Endothelial cell of umbilical vein (primary cell): ENCODE results near the gene TAF9. TPM values are rescaled to one million over a fixed set of nuclear protein-coding genes. Genes with fewer than 3 reads are reported as not detected.

Experiments used
- BruUV-seq: library from RNA; stranded (reverse); fragments of 400-500 nt; replicated peaks from 2 replicates; lab custom pipeline; 2021; lab: Mats Ljungman, UMichigan
- CTCF ChIA-PET: fragments of 300-600, 350-600 bp; sonication (Branson Sonifier 250); formaldehyde crosslinking; loops from one replicate; lab custom pipeline; 2021; ENCODE audit warnings: antibody characterized with exemption, inconsistent platforms; lab: Charles Lee
- POLR2A ChIA-PET: fragments of 300-600, 350-600 bp; sonication (Branson Sonifier 250); formaldehyde crosslinking; loops from one replicate; lab custom pipeline; 2021; ENCODE audit warnings: antibody characterized with exemption, inconsistent platforms; lab: Charles Lee
- DNase-seq: peaks from one replicate; pipeline ENCODE4 v3.0.0-alpha.2; 2011; ENCODE audit warnings: low read depth, low spot score
- FAIRE-seq: peaks from 2 replicates; lab custom pipeline; 2011; peaks lifted over from hg19 to GRCh38; lab: Jason Lieb, UNC
- H2AFZ ChIP-seq: 2 replicates; pipeline ENCODE4 v1.6.0; 2012; ENCODE audit warnings: low read depth, low read length, control low read depth, inconsistent platforms
- H3K27ac ChIP-seq: 2 replicates; pipeline ENCODE4 v1.5.1; 2011; ENCODE audit warnings: low read depth, mild to moderate bottlenecking, control low read depth, low read length, moderate library complexity; ENCODE audit not compliant: insufficient read depth
- H3K27me3 ChIP-seq, 2 experiments: 2 replicates each; pipeline versions ENCODE4 v1.6.0 to v1.6.1; 2011; ENCODE audit warnings: low read length in 2 of 2, mixed read lengths in 1 of 2; ENCODE audit not compliant: control insufficient read depth in 2 of 2, insufficient read depth in 2 of 2
- H3K36me3 ChIP-seq, 2 experiments: 2 replicates in 1 of 2; 3 replicates in 1 of 2; pipeline ENCODE4 v1.5.1; 2011; ENCODE audit warnings: low read length in 2 of 2, mild to moderate bottlenecking in 1 of 2, moderate library complexity in 1 of 2; ENCODE audit not compliant: control insufficient read depth in 2 of 2, insufficient read depth in 2 of 2; ENCODE audit errors: extremely low read depth in 1 of 2
- H3K4me1 ChIP-seq: 3 replicates; pipeline ENCODE4 v1.5.1; 2011; ENCODE audit warnings: mild to moderate bottlenecking, low read length; ENCODE audit not compliant: control insufficient read depth, insufficient read depth; ENCODE audit errors: extremely low read depth
- H3K4me2 ChIP-seq: 2 replicates; pipeline ENCODE4 v1.6.1; 2011; ENCODE audit warnings: low read length, control low read depth, mixed read lengths; ENCODE audit not compliant: insufficient read depth
- H3K4me3 ChIP-seq, 3 experiments: fragments of 200-600 bp in 1 of 3; sonication (generic), shearing (Covaris generic) in 1 of 3; replicated peaks in 1 of 3; 2 replicates each; pipeline ENCODE4 v1.5.1; 2011 to 2016; ENCODE audit warnings: control low read depth in 3 of 3, low read length in 3 of 3, mild to moderate bottlenecking in 2 of 3, inconsistent platforms in 1 of 3, low read depth in 1 of 3, moderate library complexity in 1 of 3; ENCODE audit not compliant: insufficient read depth in 1 of 3
- H3K79me2 ChIP-seq: 2 replicates; pipeline ENCODE4 v1.6.0; 2012; ENCODE audit warnings: low read length, inconsistent platforms; ENCODE audit not compliant: control insufficient read depth, insufficient read depth
- H3K9ac ChIP-seq: replicated peaks from 2 replicates; pipeline ENCODE3; 2011; ENCODE audit warnings: low read length, control low read depth; ENCODE audit not compliant: insufficient read depth; ENCODE audit errors: extremely low read depth
- H3K9me1 ChIP-seq: replicated peaks from 3 replicates; pipeline ENCODE4 v1.6.0; 2011; ENCODE audit warnings: mild to moderate bottlenecking, low read length; ENCODE audit not compliant: control insufficient read depth, insufficient read depth; ENCODE audit errors: extremely low read depth
- H3K9me3 ChIP-seq: replicated peaks from 2 replicates; pipeline ENCODE4 v1.5.1; 2012; ENCODE audit warnings: low read length, inconsistent platforms; ENCODE audit not compliant: control insufficient read depth, insufficient read depth
- H4K20me1 ChIP-seq: replicated peaks from 2 replicates; pipeline ENCODE3; 2011; ENCODE audit warnings: mild to moderate bottlenecking, low read length; ENCODE audit not compliant: control insufficient read depth, insufficient read depth; ENCODE audit errors: extremely low read depth
- EZH2 ChIP-seq: IDR thresholded peaks from 2 replicates; pipeline ENCODE4 v1.6.1; 2012; ENCODE audit warnings: borderline replicate concordance, low read depth, mild to moderate bottlenecking, moderate library complexity, low read length, inconsistent platforms; ENCODE audit not compliant: severe bottlenecking
- FOS ChIP-seq: IDR thresholded peaks from 2 replicates; pipeline ENCODE4 v1.6.1; 2011; ENCODE audit warnings: mild to moderate bottlenecking, low read length, moderate library complexity, borderline replicate concordance; ENCODE audit not compliant: insufficient read depth
- GATA2 ChIP-seq: IDR thresholded peaks from 2 replicates; pipeline ENCODE4 v1.7.0; 2011; ENCODE audit warnings: low read depth, mild to moderate bottlenecking, moderate library complexity, mixed read lengths, low read length; ENCODE audit not compliant: insufficient read length, insufficient read depth
- JUN ChIP-seq: IDR thresholded peaks from 2 replicates; pipeline ENCODE4 v1.6.1; 2011; ENCODE audit warnings: borderline replicate concordance, low read depth; ENCODE audit not compliant: insufficient read length, insufficient read depth
- MYC ChIP-seq: IDR thresholded peaks from one replicate; pipeline ENCODE4 v1.6.1; 2011; ENCODE audit warnings: mild to moderate bottlenecking, low read depth, low read length
- POLR2A ChIP-seq: IDR thresholded peaks from 2 replicates; pipeline ENCODE4 v1.6.1; 2012; ENCODE audit warnings: low read depth, mild to moderate bottlenecking, control low read depth, low read length
- POLR2AphosphoS5 ChIP-seq: IDR thresholded peaks from 2 replicates; pipeline ENCODE4 v1.6.1; 2012; ENCODE audit warnings: low read depth, mild to moderate bottlenecking, control low read depth, low read length, moderate library complexity; ENCODE audit not compliant: insufficient read depth
- dilution Hi-C: fragments of 300-500 bp; cut with MboI; formaldehyde crosslinking; loops from one replicate; pipeline ENCODE4 v1.15.0; 2019; ENCODE audit warnings: low sequenced_read_pairs; ENCODE audit not compliant: extremely low pct_ligation_motif_present
- intact Hi-C: fragments of 100-400 bp; cut with micrococcal nuclease; formaldehyde crosslinking; loops from one replicate; pipeline ENCODE4 v1.10.0; 2022
- polyA plus RNA-seq, 4 experiments: library from polyadenylated mRNA; depleted of rRNA in 3 of 4; stranded (reverse) in 3 of 4; unstranded in 1 of 4; fragments of >200 nt; gene quantifications; 2 replicates each; pipeline versions ENCODE4 v1.2.1 to v1.2.3, GENCODE V29; 2011 to 2012; ENCODE audit warnings: missing spikeins in 1 of 4
- total RNA-seq: library from RNA; stranded (reverse); gene quantifications from 2 replicates; pipeline ENCODE4 v1.2.3, GENCODE V29; 2021
- TF ChIP-seq, protein P1 (sequence below): IDR thresholded peaks from 2 replicates; pipeline ENCODE4 v1.6.1; 2011; ENCODE audit not compliant: insufficient read depth, insufficient read length
- TF ChIP-seq, protein P2 (sequence below), 2 donors: IDR thresholded peaks; 1 replicate in 1 of 2; 2 replicates in 1 of 2; pipeline ENCODE4 v1.5.1; 2011; ENCODE audit warnings: low read length in 2 of 2, mild to moderate bottlenecking in 2 of 2, moderate library complexity in 2 of 2, control low read depth in 1 of 2, inconsistent platforms in 1 of 2, low read depth in 1 of 2; ENCODE audit not compliant: insufficient read depth in 1 of 2; ENCODE audit errors: extremely low read depth in 1 of 2

Gene TAF9
- total and polyA plus RNA-seq, 2 donors (not counting 3 experiments of a cell fraction or from before 2014, with no cell fraction given), result 67.8 to 84.8 TPM

DNA sequence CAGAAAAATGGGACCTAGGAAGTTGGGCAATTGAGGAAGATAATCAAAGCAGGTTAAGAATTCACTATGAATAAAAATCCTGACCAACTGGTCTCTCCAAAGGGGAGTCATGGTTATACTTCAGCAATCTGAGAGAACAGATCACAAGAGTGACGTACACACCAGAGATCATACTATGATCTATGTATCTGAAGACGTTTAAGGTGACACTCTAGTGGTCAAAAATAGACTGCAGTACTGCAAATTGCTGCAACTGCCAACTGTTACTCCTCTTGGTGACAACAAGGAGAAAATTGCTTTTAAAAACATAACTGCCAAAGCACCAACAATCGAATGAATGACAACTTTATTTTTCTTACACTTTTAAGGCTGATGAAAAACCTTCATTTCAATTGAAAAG lies 4.9 kb downstream of the TAF9 start:
- TF ChIP-seq, protein P1, sequence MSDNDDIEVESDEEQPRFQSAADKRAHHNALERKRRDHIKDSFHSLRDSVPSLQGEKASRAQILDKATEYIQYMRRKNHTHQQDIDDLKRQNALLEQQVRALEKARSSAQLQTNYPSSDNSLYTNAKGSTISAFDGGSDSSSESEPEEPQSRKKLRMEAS, result no peak
- TF ChIP-seq, protein P2, sequence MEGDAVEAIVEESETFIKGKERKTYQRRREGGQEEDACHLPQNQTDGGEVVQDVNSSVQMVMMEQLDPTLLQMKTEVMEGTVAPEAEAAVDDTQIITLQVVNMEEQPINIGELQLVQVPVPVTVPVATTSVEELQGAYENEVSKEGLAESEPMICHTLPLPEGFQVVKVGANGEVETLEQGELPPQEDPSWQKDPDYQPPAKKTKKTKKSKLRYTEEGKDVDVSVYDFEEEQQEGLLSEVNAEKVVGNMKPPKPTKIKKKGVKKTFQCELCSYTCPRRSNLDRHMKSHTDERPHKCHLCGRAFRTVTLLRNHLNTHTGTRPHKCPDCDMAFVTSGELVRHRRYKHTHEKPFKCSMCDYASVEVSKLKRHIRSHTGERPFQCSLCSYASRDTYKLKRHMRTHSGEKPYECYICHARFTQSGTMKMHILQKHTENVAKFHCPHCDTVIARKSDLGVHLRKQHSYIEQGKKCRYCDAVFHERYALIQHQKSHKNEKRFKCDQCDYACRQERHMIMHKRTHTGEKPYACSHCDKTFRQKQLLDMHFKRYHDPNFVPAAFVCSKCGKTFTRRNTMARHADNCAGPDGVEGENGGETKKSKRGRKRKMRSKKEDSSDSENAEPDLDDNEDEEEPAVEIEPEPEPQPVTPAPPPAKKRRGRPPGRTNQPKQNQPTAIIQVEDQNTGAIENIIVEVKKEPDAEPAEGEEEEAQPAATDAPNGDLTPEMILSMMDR (IDR thresholded peaks at IDR 0.05; ENCODE audit: extremely low read depth in 1 of 2, insufficient read depth in 1 of 2, low read depth in 1 of 2, low read length in 2 of 2), result peak; percentile 10 to 24
- no peak for TF ChIP-seq GATA2
- Histone ChIP-seq H3K4me1 (peaks cover 6% of the 10 kb centered on the region), H2AFZ (no peak overlapping the region), H3K27ac (no peak overlapping the region), H3K9me3 (no peaks in the 10 kb centered on the region), H3K27me3 (no peaks in the 10 kb centered on the region), H3K36me3 (peaks cover 8 to 9% of the 10 kb centered on the region in 2 experiments), H3K4me2 (no peak overlapping the region), H3K79me2 (peaks cover 66% of the 10 kb centered on the region), H3K9ac (no peak overlapping the region), H3K4me3 (no peak overlapping the region), H4K20me1 (peaks cover 2% of the 10 kb centered on the region), H3K9me1 (no peaks in the 10 kb centered on the region)
- FAIRE-seq (peak; percentile 69), DNase-seq (no peak)
- CTCF ChIA-PET, result no interaction called here
- dilution Hi-C loops, result no loop called here
- intact Hi-C loops, result no loop called here
- POLR2A ChIA-PET, result no interaction called here
- BruUV-seq, result no TSS peak

DNA sequence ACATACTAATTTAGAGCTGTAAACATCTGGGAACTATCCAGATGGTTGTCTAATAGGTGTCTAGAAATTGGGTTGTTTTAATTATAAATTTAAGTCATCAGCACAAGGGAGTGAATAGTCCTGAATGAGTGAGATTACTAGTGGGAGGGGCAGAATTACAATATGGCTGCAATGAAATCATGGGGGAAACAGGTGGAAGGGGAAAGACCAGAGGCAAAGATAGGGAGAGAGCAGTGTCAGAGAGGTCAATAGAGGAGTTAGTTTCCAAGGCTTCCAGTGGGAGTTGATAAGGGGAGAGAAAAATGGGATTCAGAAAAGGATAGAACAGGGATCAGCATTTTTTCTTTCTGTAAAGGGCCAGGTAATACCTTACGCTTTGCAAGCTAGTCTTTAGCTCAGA lies 8.9 kb downstream of the TAF9 start:
- DNase-seq, result no peak
- H3K9me1 ChIP-seq, result no peaks in the 10 kb centered on the region
- no peak overlapping the region for H2AFZ ChIP-seq
- no peaks in the 10 kb centered on the region for H3K4me1 ChIP-seq
- no peak overlapping the region for H3K27ac ChIP-seq
- no peaks in the 10 kb centered on the region for H3K27me3 ChIP-seq
- no peaks in the 10 kb centered on the region for H3K9me3 ChIP-seq
- no peak for FAIRE-seq
- no peak for TF ChIP-seq POLR2A
- TF ChIP-seq FOS, result no peak
- TF ChIP-seq JUN, result no peak
- TF ChIP-seq EZH2, result no peak
- no peak for TF ChIP-seq POLR2AphosphoS5
- TF ChIP-seq MYC, result no peak
- no peak for TF ChIP-seq GATA2
- TF ChIP-seq, protein P2 (IDR thresholded peaks at IDR 0.05; ENCODE audit: extremely low read depth in 1 of 2, insufficient read depth in 1 of 2, low read depth in 1 of 2, low read length in 2 of 2), result no peak
- TF ChIP-seq, protein P1, result no peak
- CTCF ChIA-PET, result no interaction called here
- peaks cover 5 to 8% of the 10 kb centered on the region in 2 experiments for H3K36me3 ChIP-seq
- peaks cover 34% of the 10 kb centered on the region for H3K79me2 ChIP-seq
- POLR2A ChIA-PET, result no interaction called here
- intact Hi-C loops, result no loop called here
- BruUV-seq, result no TSS peak
- H3K4me3 ChIP-seq, result no peak overlapping the region
- H4K20me1 ChIP-seq, result peaks cover 2% of the 10 kb centered on the region
- H3K9ac ChIP-seq, result no peak overlapping the region
- dilution Hi-C loops, result no loop called here
- H3K4me2 ChIP-seq, result no peak overlapping the region
